Tibial nerve (tissue), 3 donors: ENCODE measurements around the gene MARK4.

Experiments
- CTCF ChIP-seq, 5 experiments: fragments of 200-600 bp in 3 of 5; fragments of 450-650 bp in 2 of 5; sonication (generic) in 3 of 5; IDR thresholded peaks; one replicate each; pipeline ENCODE4 v1.5.1; 2016 to 2019; ENCODE audit warnings: antibody characterized with exemption in 5 of 5, mild to moderate bottlenecking in 3 of 5, moderate library complexity in 2 of 5
- POLR2A ChIP-seq, 2 donors: fragments of 450-650 bp; IDR thresholded peaks; one replicate each; pipeline ENCODE4 v1.6.1; 2017; ENCODE audit warnings: antibody characterized with exemption in 2 of 2, mild to moderate bottlenecking in 2 of 2, moderate library complexity in 2 of 2

- TF ChIP-seq CTCF (IDR thresholded peaks at IDR 0.05) = no peak
- no peak for TF ChIP-seq POLR2A (IDR thresholded peaks at IDR 0.05)
These were observed 20.7 kb downstream of the MARK4 start for GRCh38 chr19:45271735-45272108.
